ENCODE results near the gene HSF2BP. TPM values are rescaled to one million over a fixed set of nuclear protein-coding genes. Genes with fewer than 3 reads are reported as not detected.

HSF2BP gene
- total RNA-seq, 1 donor from 2014 or later, result 0.75 TPM

- TF ChIP-seq CTCF (IDR thresholded peaks at IDR 0.05), result peak; percentile 12 to 51 (median 17)
- Histone ChIP-seq H3K27me3 (no peaks in the 10 kb centered on the region), H3K27ac (peak overlapping the region in 1 of 2 donors; percentile 16), H3K4me3 (peak overlapping the region in 1 of 2 donors; percentile 6), H3K36me3 (no peaks in the 10 kb centered on the region), H3K4me1 (no peaks in the 10 kb centered on the region), H3K9me3 (no peaks in the 10 kb centered on the region)
- intact Hi-C loops (cut with DNase I), result loop anchor here (2.0 kb wide), 1 partner anchor 59 kb away; no protein-coding TSS in a partner anchor
- peak in 1 of 2 donors; percentile 80 for DNase-seq (ENCODE audit: low spot score in 2 of 2)
Measured at GRCh38 chr21:43645136-43645891, 14.0 kb downstream of the HSF2BP start.

- H3K9me3 ChIP-seq, result no peaks in the 10 kb centered on the region
- DNase-seq (ENCODE audit: low spot score in 2 of 2), result peak in 1 of 2 donors; percentile 75
- no peaks in the 10 kb centered on the region for H3K36me3 ChIP-seq
- intact Hi-C loops (cut with DNase I), result loop anchor here (2.0 kb wide), 1 partner anchor 58 kb away; no protein-coding TSS in a partner anchor
- TF ChIP-seq CTCF (IDR thresholded peaks at IDR 0.05), result no peak
- no peaks in the 10 kb centered on the region for H3K4me1 ChIP-seq
- H3K27ac ChIP-seq, result peak overlapping the region in 1 of 2 donors; percentile 27
- H3K4me3 ChIP-seq, result no peak overlapping the region
- no peaks in the 10 kb centered on the region for H3K27me3 ChIP-seq
Measured at GRCh38 chr21:43644609-43645008, 14.7 kb downstream of the HSF2BP start.

- no peaks in the 10 kb centered on the region for H3K36me3 ChIP-seq
- peak overlapping the region in 1 of 2 donors; percentile 27 for H3K27ac ChIP-seq
- no peaks in the 10 kb centered on the region for H3K9me3 ChIP-seq
- no peak overlapping the region for H3K4me3 ChIP-seq
- no peaks in the 10 kb centered on the region for H3K4me1 ChIP-seq
- intact Hi-C loops (cut with DNase I), result loop anchor here (2.0 kb wide), 1 partner anchor 57 kb away; no protein-coding TSS in a partner anchor
- no peak for DNase-seq (ENCODE audit: low spot score in 2 of 2)
- no peaks in the 10 kb centered on the region for H3K27me3 ChIP-seq
- TF ChIP-seq CTCF (IDR thresholded peaks at IDR 0.05), result no peak
Measured at GRCh38 chr21:43644071-43644470, 15.2 kb downstream of the HSF2BP start.

GRCh38 chr21:43643193-43643592 lies 16.1 kb downstream of the HSF2BP start:
- no peak overlapping the region for H3K4me3 ChIP-seq
- no peak overlapping the region for H3K27ac ChIP-seq
- DNase-seq (ENCODE audit: low spot score in 2 of 2), result no peak
- H3K9me3 ChIP-seq, result no peaks in the 10 kb centered on the region
- H3K4me1 ChIP-seq, result no peaks in the 10 kb centered on the region
- TF ChIP-seq CTCF (IDR thresholded peaks at IDR 0.05), result no peak
- no peaks in the 10 kb centered on the region for H3K27me3 ChIP-seq
- H3K36me3 ChIP-seq, result no peaks in the 10 kb centered on the region
- intact Hi-C loops (cut with DNase I), result no loop called here

- DNase-seq (ENCODE audit: low spot score in 2 of 2), result no peak
- H3K9me3 ChIP-seq, result no peaks in the 10 kb centered on the region
- H3K27ac ChIP-seq, result no peak overlapping the region
- H3K27me3 ChIP-seq, result no peaks in the 10 kb centered on the region
- intact Hi-C loops (cut with DNase I), result no loop called here
- H3K4me3 ChIP-seq, result no peak overlapping the region
- no peaks in the 10 kb centered on the region for H3K36me3 ChIP-seq
- H3K4me1 ChIP-seq, result no peaks in the 10 kb centered on the region
- TF ChIP-seq CTCF (IDR thresholded peaks at IDR 0.05), result no peak
Measured at GRCh38 chr21:43640400-43640799, 18.9 kb downstream of the HSF2BP start.

Data from ascending aorta (tissue), 2 donors.